Endodermal cell (in vitro differentiated cells): Measurements from ENCODE around the gene KAZALD1. TPM values are rescaled to one million over a fixed set of nuclear protein-coding genes. Genes with fewer than 3 reads are reported as not detected.

Experiments
- DNase-seq: peaks from one replicate; pipeline ENCODE4 v3.0.0-alpha.2; 2017
- H3K27ac ChIP-seq: 2 replicates; pipeline ENCODE4 v1.5.1; 2013; ENCODE audit warnings: mild to moderate bottlenecking, low read depth, low read length, moderate library complexity
- H3K27me3 ChIP-seq: 2 replicates; pipeline ENCODE4 v1.6.1; 2013; ENCODE audit warnings: mild to moderate bottlenecking, low read length, moderate library complexity; ENCODE audit not compliant: insufficient read depth, control insufficient read depth, poor library complexity, severe bottlenecking
- H3K36me3 ChIP-seq: 2 replicates; pipeline ENCODE4 v1.7.0; 2013; ENCODE audit warnings: mild to moderate bottlenecking, low read length, moderate library complexity; ENCODE audit not compliant: control insufficient read depth, insufficient read depth
- H3K4me1 ChIP-seq: one replicate; pipeline ENCODE4 v1.7.0; 2013; ENCODE audit warnings: low read length; ENCODE audit not compliant: control insufficient read depth, insufficient read depth
- H3K4me3 ChIP-seq: 2 replicates; pipeline ENCODE4 v1.5.1; 2013; ENCODE audit warnings: mild to moderate bottlenecking, low read length, moderate library complexity
- H3K9ac ChIP-seq: 2 replicates; pipeline ENCODE4 v1.6.1; 2013; ENCODE audit warnings: mild to moderate bottlenecking, low read length, moderate library complexity; ENCODE audit not compliant: poor library complexity, severe bottlenecking; ENCODE audit errors: extremely low read depth
- H3K9me3 ChIP-seq: 2 replicates; pipeline ENCODE4 v1.6.1; 2013; ENCODE audit warnings: mild to moderate bottlenecking, low read length, moderate library complexity; ENCODE audit not compliant: control insufficient read depth
- H3K27ac Mint-ChIP-seq: 2 replicates; pipeline ENCODE4 v1.8.0; 2020; ENCODE audit warnings: mixed read lengths
- H3K27me3 Mint-ChIP-seq: 2 replicates; pipeline ENCODE4 v1.8.0; 2021; ENCODE audit warnings: mild to moderate bottlenecking, mixed read lengths; ENCODE audit not compliant: insufficient read depth
- H3K36me3 Mint-ChIP-seq: 2 replicates; pipeline ENCODE4 v1.8.0; 2020; ENCODE audit warnings: low read depth, mixed read lengths
- H3K4me1 Mint-ChIP-seq: 2 replicates; pipeline ENCODE4 v1.8.0; 2020; ENCODE audit warnings: mixed read lengths
- H3K4me3 Mint-ChIP-seq: 2 replicates; pipeline ENCODE4 v1.8.0; 2020; ENCODE audit warnings: mild to moderate bottlenecking, moderate library complexity, mixed read lengths
- H3K9me3 Mint-ChIP-seq: 2 replicates; pipeline ENCODE4 v1.8.0; 2020; ENCODE audit warnings: mild to moderate bottlenecking, mixed read lengths
- CTCF ChIP-seq: fragments of 200-600 bp; sonication (generic); conservative IDR thresholded peaks from 2 replicates; pipeline ENCODE4 v1.5.0; 2021; ENCODE audit warnings: antibody characterized with exemption, mild to moderate bottlenecking
- WGBS, 2 experiments: methylation state at CpG; one replicate each; pipeline versions ENCODE4 v1.1.5 to v1.1.7; 2013; ENCODE audit warnings: missing lambda C conversion rate in 2 of 2, mixed read lengths in 1 of 2; ENCODE audit not compliant: insufficient coverage in 1 of 2, insufficient read length in 1 of 2; 5-methylcytosine and 5-hydroxymethylcytosine counted together
- total RNA-seq, 2 donors: library from RNA; stranded (reverse); fragmentation: NEBNext Ultra II Directional in 1 of 2; extraction: Animal tissue kit (Norgen Biotek cat#: 25700) in 1 of 2; gene quantifications; 2 replicates in 1 of 2; 3 replicates in 1 of 2; pipeline ENCODE4 v1.2.1, GENCODE V29; 2021

Gene KAZALD1
- total RNA-seq, 2 donors from 2014 or later: 5.2 to 10.0 TPM

- Histone ChIP-seq H3K4me1 (no peaks in the 10 kb centered on the region), H3K4me3 (no peak overlapping the region), H3K9ac (no peak overlapping the region), H3K27ac (no peak overlapping the region), H3K36me3 (no peaks in the 10 kb centered on the region), H3K27me3 (peaks cover 65% of the 10 kb centered on the region), H3K9me3 (no peaks in the 10 kb centered on the region)
- peaks cover 10% of the 10 kb centered on the region for H3K4me1 Mint-ChIP-seq
- no peak overlapping the region for H3K4me3 Mint-ChIP-seq
- H3K36me3 Mint-ChIP-seq: no peaks in the 10 kb centered on the region
- DNase-seq: no peak
- WGBS, 2 experiments: 85 to 93% methylated on average over 2 to 3 of the region's 3 CpGs
- no peaks in the 10 kb centered on the region for H3K9me3 Mint-ChIP-seq
- no peak overlapping the region for H3K27ac Mint-ChIP-seq
- TF ChIP-seq CTCF: no peak
- peaks cover 68% of the 10 kb centered on the region for H3K27me3 Mint-ChIP-seq
Measured at GRCh38 chr10:101040061-101040460, 21.7 kb upstream of the KAZALD1 start.

GRCh38 chr10:101040851-101041250 is 20.9 kb upstream of the KAZALD1 start:
- DNase-seq: no peak
- peaks cover 10% of the 10 kb centered on the region for H3K4me1 Mint-ChIP-seq
- H3K9ac ChIP-seq: no peak overlapping the region
- no peaks in the 10 kb centered on the region for H3K36me3 ChIP-seq
- H3K9me3 ChIP-seq: no peaks in the 10 kb centered on the region
- peaks cover 65% of the 10 kb centered on the region for H3K27me3 ChIP-seq
- no peak for TF ChIP-seq CTCF
- H3K27me3 Mint-ChIP-seq: peaks cover 68% of the 10 kb centered on the region
- H3K4me3 Mint-ChIP-seq: no peak overlapping the region
- no peak overlapping the region for H3K4me3 ChIP-seq
- 58% methylated on average over 2 of the region's 2 CpGs; no CpG with 5 or more reads in 1 of the 2 experiments for whole genome bisulfite sequencing, 2 experiments
- H3K9me3 Mint-ChIP-seq: no peaks in the 10 kb centered on the region
- no peaks in the 10 kb centered on the region for H3K4me1 ChIP-seq
- H3K27ac ChIP-seq: no peak overlapping the region
- no peak overlapping the region for H3K27ac Mint-ChIP-seq
- no peaks in the 10 kb centered on the region for H3K36me3 Mint-ChIP-seq

GRCh38 chr10:101041252-101041761 is 20.5 kb upstream of the KAZALD1 start:
- Mint-ChIP-seq H3K27me3 (peaks cover 68% of the 10 kb centered on the region), H3K27ac (no peak overlapping the region), H3K36me3 (no peaks in the 10 kb centered on the region), H3K4me1 (peaks cover 10% of the 10 kb centered on the region), H3K9me3 (no peaks in the 10 kb centered on the region), H3K4me3 (no peak overlapping the region)
- no peak overlapping the region for H3K9ac ChIP-seq
- H3K9me3 ChIP-seq: no peaks in the 10 kb centered on the region
- 10 to 47% methylated on average over 2 to 6 of the region's 6 CpGs for WGBS, 2 experiments
- peak; percentile 92 for DNase-seq
- no peak overlapping the region for H3K27ac ChIP-seq
- TF ChIP-seq CTCF: peak; percentile 88
- H3K4me1 ChIP-seq: no peaks in the 10 kb centered on the region
- H3K27me3 ChIP-seq: peaks cover 65% of the 10 kb centered on the region
- H3K4me3 ChIP-seq: no peak overlapping the region
- H3K36me3 ChIP-seq: no peaks in the 10 kb centered on the region
